ENCODE measurements around the gene ORM1. TPM values are rescaled to one million over a fixed set of nuclear protein-coding genes. Genes with fewer than 3 reads are reported as not detected.

Gene ORM1
- total and polyA plus RNA-seq, 2 of the 8 experiments (the other 6 are each of a cell fraction or from before 2014, with no cell fraction given): 0.32 TPM; not detected in 1

DNA sequence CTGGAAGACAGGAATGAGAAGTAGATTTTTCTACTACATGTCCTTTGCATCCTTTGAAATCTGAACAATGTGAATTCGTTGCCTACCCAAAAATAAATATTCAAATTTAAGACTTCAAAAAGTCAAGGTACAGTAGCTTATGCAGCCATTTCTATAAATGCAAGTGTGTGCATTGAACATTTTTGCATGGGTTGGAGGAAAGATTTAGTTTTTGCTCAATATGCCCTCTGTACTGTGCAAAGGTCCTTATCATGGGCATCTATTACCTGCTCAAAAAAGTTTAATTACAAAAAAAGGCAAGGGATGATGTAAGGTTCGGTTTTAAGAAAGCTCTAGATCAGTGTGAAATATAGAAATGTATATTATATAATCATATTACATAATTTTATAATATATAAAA lies 42.3 kb downstream of the ORM1 start:
- CTCF ChIA-PET (ENCODE audit: partially characterized antibody): interaction anchor here (0.7 to 1.4 kb wide), 9 partner anchors 9 to 316 kb away, joined by 3 to 7 read pairs (median 3); partner anchors contain the start of gene TEX48

More for the DNA sequence above, 42.3 kb downstream of the ORM1 start:
- FAIRE-seq: no peak
- Histone ChIP-seq H2BK12ac (ENCODE audit: low read depth, low read length) (no peak overlapping the region), H3K4me1 (replicated peaks in 1 of 4; ENCODE audit: control insufficient read depth in 3 of 4, insufficient read depth in 4 of 4, low read length in 3 of 4) (peaks cover 2 to 14% (median 7%) of the 10 kb centered on the region in 4 experiments; a peak in 6 of 7 replicates), H3K4me3 (ENCODE audit: extremely low read depth in 1 of 4, insufficient read depth in 2 of 4, low read depth in 3 of 4, low read length in 4 of 4) (no peak overlapping the region), H3K23me2 (ENCODE audit: low read depth, low read length) (peaks cover 6% of the 10 kb centered on the region; the same call in 1 of the 2 replicates), H3K23ac (ENCODE audit: insufficient read length) (no peak overlapping the region), H4K8ac (ENCODE audit: extremely low read depth, insufficient read depth, low read length) (no peak overlapping the region), H4K20me1 (replicated peaks in 1 of 2; ENCODE audit: control insufficient read depth in 1 of 2, insufficient read depth in 2 of 2, low read length in 2 of 2) (peaks cover 0 to 7% of the 10 kb centered on the region in 2 experiments), H3K4ac (replicated peaks; ENCODE audit: insufficient read length, low read depth, low read length) (no peak overlapping the region), H4K91ac (replicated peaks; ENCODE audit: insufficient read length, low read length) (no peak overlapping the region), H3K36me3 (ENCODE audit: control insufficient read depth in 2 of 4, insufficient read depth in 4 of 4, low read length in 3 of 4) (peaks cover 6 to 54% (median 37%) of the 10 kb centered on the region in 4 experiments), H3K79me2 (ENCODE audit: control insufficient read depth in 1 of 2, insufficient read depth in 2 of 2, low read length in 2 of 2) (no peaks in the 10 kb centered on the region), H3K9ac (replicated peaks in 1 of 4; ENCODE audit: extremely low read depth in 1 of 4, low read depth in 3 of 4, low read length in 3 of 4) (no peak overlapping the region), H3K14ac (ENCODE audit: insufficient read length) (no peak overlapping the region), H3K27me3 (replicated peaks in 1 of 4; ENCODE audit: control insufficient read depth in 3 of 4, extremely low read depth in 1 of 4, insufficient read depth in 3 of 4, low read length in 3 of 4) (no peaks in the 10 kb centered on the region), H2BK120ac (replicated peaks; ENCODE audit: low read depth, low read length) (no peak overlapping the region), H4K5ac (ENCODE audit: insufficient read length, low read depth, low read length) (no peak overlapping the region), H3K4me2 (ENCODE audit: insufficient read depth in 1 of 2, low read depth in 2 of 2, low read length in 2 of 2) (no peak overlapping the region), H2AK5ac (ENCODE audit: low read depth, low read length) (no peak overlapping the region), H2BK15ac (ENCODE audit: low read length) (no peak overlapping the region), H2AFZ (ENCODE audit: low read length) (no peak overlapping the region), H3K79me1 (ENCODE audit: low read depth, low read length) (no peaks in the 10 kb centered on the region), H3K9me3 (ENCODE audit: insufficient read depth in 2 of 2, low read depth in 1 of 2, low read length in 1 of 2) (no peaks in the 10 kb centered on the region), H3K27ac (ENCODE audit: low read depth, low read length) (no peak overlapping the region), H3K18ac (ENCODE audit: extremely low read depth, low read length) (no peak overlapping the region), H2BK20ac (ENCODE audit: low read length) (no peak overlapping the region), H3K56ac (replicated peaks; ENCODE audit: insufficient read length, low read depth, low read length) (no peak overlapping the region), H2BK5ac (ENCODE audit: low read depth, low read length) (no peak overlapping the region)
- 84% methylated on average over 2 of the region's 2 CpGs; no CpG with 5 or more reads in 1 of the 2 experiments for WGBS, 2 experiments (ENCODE audit: extremely low coverage in 1 of 2, insufficient coverage in 1 of 2, insufficient read length in 1 of 2, insufficient replicate concordance in 2 of 2, low coverage in 1 of 2, low lambda C conversion rate in 2 of 2, missing lambda C conversion rate in 1 of 2)
- no peak for DNase-seq (ENCODE audit: low read depth in 1 of 2, low spot score in 2 of 2)
- no peak for TF ChIP-seq CTBP2 (IDR thresholded peaks at IDR 0.05; ENCODE audit: borderline replicate concordance, insufficient read depth, insufficient read length, low read length)
- TF ChIP-seq TAF7 (optimal IDR thresholded peaks at IDR 0.05; ENCODE audit: borderline replicate concordance, low read depth, low read length): no peak
- no peak for TF ChIP-seq USF2 (IDR thresholded peaks at IDR 0.05; ENCODE audit: low read length)
- no peak for TF ChIP-seq CEBPB (IDR thresholded peaks at IDR 0.05; ENCODE audit: low read depth, low read length)
- no peak for TF ChIP-seq JUND (IDR thresholded peaks at IDR 0.05; ENCODE audit: low read length)
- TF ChIP-seq SRF (IDR thresholded peaks at IDR 0.05; ENCODE audit: low read depth, low read length): no peak
- TF ChIP-seq KDM1A (IDR thresholded peaks at IDR 0.05; ENCODE audit: borderline replicate concordance, low read length): no peak
- POLR2A ChIA-PET (ENCODE audit: partially characterized antibody): interaction anchor here (0.8 to 1.4 kb wide), 4 partner anchors 12 to 50 kb away, joined by 3 to 5 read pairs (median 3); no protein-coding TSS in a partner anchor

All from H1 (cell line).